Measurements from ENCODE around the gene UBIAD1. TPM values are rescaled to one million over a fixed set of nuclear protein-coding genes. Genes with fewer than 3 reads are reported as not detected.

UBIAD1 gene
- total RNA-seq, 1 experiment from 2014 or later = 17.0 TPM

GRCh38 chr1:11334821-11335220 is 61.8 kb downstream of the UBIAD1 start:
- no peaks in the 10 kb centered on the region for H3K9me3 ChIP-seq
- BruUV-seq (replicated peaks) = no TSS peak
- no peaks in the 10 kb centered on the region for H3K9me3 Mint-ChIP-seq (ENCODE audit: unreplicated experiment)
- POLR2A ChIA-PET = no interaction called here
- H3K27me3 Mint-ChIP-seq (ENCODE audit: insufficient read depth, unreplicated experiment) = peaks cover 3% of the 10 kb centered on the region
- DNase-seq = no peak
- H3K4me1 ChIP-seq = no peaks in the 10 kb centered on the region
- H3K27ac Mint-ChIP-seq (ENCODE audit: unreplicated experiment) = no peak overlapping the region
- H3K27me3 ChIP-seq (replicated peaks; ENCODE audit: control insufficient read depth, insufficient read depth, low read length) = no peaks in the 10 kb centered on the region
- H3K4me3 ChIP-seq (ENCODE audit: low read depth, low read length) = no peak overlapping the region
- H3K36me3 Mint-ChIP-seq (ENCODE audit: insufficient read depth, unreplicated experiment) = no peaks in the 10 kb centered on the region
- intact Hi-C loops (cut with micrococcal nuclease; ENCODE audit: unreplicated experiment) = no loop called here
- TF ChIP-seq, protein P1, sequence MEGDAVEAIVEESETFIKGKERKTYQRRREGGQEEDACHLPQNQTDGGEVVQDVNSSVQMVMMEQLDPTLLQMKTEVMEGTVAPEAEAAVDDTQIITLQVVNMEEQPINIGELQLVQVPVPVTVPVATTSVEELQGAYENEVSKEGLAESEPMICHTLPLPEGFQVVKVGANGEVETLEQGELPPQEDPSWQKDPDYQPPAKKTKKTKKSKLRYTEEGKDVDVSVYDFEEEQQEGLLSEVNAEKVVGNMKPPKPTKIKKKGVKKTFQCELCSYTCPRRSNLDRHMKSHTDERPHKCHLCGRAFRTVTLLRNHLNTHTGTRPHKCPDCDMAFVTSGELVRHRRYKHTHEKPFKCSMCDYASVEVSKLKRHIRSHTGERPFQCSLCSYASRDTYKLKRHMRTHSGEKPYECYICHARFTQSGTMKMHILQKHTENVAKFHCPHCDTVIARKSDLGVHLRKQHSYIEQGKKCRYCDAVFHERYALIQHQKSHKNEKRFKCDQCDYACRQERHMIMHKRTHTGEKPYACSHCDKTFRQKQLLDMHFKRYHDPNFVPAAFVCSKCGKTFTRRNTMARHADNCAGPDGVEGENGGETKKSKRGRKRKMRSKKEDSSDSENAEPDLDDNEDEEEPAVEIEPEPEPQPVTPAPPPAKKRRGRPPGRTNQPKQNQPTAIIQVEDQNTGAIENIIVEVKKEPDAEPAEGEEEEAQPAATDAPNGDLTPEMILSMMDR (IDR thresholded peaks at IDR 0.05; ENCODE audit: insufficient read depth in 1 of 2, low read depth in 1 of 2, low read length in 1 of 2, severe bottlenecking in 1 of 2, unreplicated experiment in 1 of 2) = no peak
- peaks cover 9% of the 10 kb centered on the region for H3K4me1 Mint-ChIP-seq (ENCODE audit: low read depth, unreplicated experiment)
- no peaks in the 10 kb centered on the region for H3K36me3 ChIP-seq (ENCODE audit: control insufficient read depth, insufficient read depth, low read length)
- H3K4me3 Mint-ChIP-seq (ENCODE audit: unreplicated experiment) = no peak overlapping the region
- CTCF ChIA-PET = interaction anchor here (1.0 kb wide), 1 partner anchor 29 kb away, joined by 3 read pairs; no protein-coding TSS in a partner anchor

- H3K9me3 ChIP-seq = no peaks in the 10 kb centered on the region
- ChIA-PET POLR2A (no interaction called here), CTCF (no interaction called here)
- H3K36me3 ChIP-seq (ENCODE audit: control insufficient read depth, insufficient read depth, low read length) = no peaks in the 10 kb centered on the region
- H3K9me3 Mint-ChIP-seq (ENCODE audit: unreplicated experiment) = no peaks in the 10 kb centered on the region
- H3K27me3 ChIP-seq (replicated peaks; ENCODE audit: control insufficient read depth, insufficient read depth, low read length) = no peaks in the 10 kb centered on the region
- H3K36me3 Mint-ChIP-seq (ENCODE audit: insufficient read depth, unreplicated experiment) = no peaks in the 10 kb centered on the region
- intact Hi-C loops (cut with micrococcal nuclease; ENCODE audit: unreplicated experiment) = no loop called here
- no TSS peak for BruUV-seq (replicated peaks)
- H3K4me3 Mint-ChIP-seq (ENCODE audit: unreplicated experiment) = no peak overlapping the region
- H3K4me3 ChIP-seq (ENCODE audit: low read depth, low read length) = no peak overlapping the region
- TF ChIP-seq, protein P1 (IDR thresholded peaks at IDR 0.05; ENCODE audit: insufficient read depth in 1 of 2, low read depth in 1 of 2, low read length in 1 of 2, severe bottlenecking in 1 of 2, unreplicated experiment in 1 of 2) = no peak
- peaks cover 3% of the 10 kb centered on the region for H3K27me3 Mint-ChIP-seq (ENCODE audit: insufficient read depth, unreplicated experiment)
- peaks cover 16% of the 10 kb centered on the region for H3K4me1 Mint-ChIP-seq (ENCODE audit: low read depth, unreplicated experiment)
- no peak for DNase-seq
- no peak overlapping the region for H3K27ac Mint-ChIP-seq (ENCODE audit: unreplicated experiment)
- H3K4me1 ChIP-seq = no peaks in the 10 kb centered on the region
Measured at GRCh38 chr1:11335417-11336056, 62.5 kb downstream of the UBIAD1 start.

DNA sequence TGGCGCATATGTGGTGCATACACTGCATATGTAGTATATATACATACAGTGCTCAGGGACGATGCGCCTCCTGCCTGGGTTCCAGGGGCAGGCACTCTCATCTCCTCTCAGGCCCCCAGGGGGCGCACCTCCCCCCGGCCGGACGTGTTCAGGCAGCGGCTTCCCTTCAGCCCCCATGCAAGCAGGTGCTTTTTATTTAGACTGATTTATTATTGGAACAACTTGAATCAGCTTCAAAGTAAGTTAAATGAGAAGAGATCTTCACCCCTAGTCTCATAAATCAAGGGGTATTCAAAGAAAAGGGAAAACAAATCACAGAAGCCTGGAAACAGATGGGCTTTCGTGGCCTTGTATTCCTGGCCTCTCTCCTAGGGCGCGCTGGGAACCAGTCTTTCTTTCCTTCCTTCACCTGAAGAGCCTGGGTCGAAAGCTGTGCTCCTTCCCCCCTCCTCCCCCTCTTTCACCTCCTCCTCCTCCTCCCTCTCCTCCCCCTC is 64.6 kb downstream of the UBIAD1 start:
- intact Hi-C loops (cut with micrococcal nuclease; ENCODE audit: unreplicated experiment) = no loop called here
- H3K36me3 Mint-ChIP-seq (ENCODE audit: insufficient read depth, unreplicated experiment) = no peaks in the 10 kb centered on the region
- CTCF ChIA-PET = no interaction called here
- H3K4me1 Mint-ChIP-seq (ENCODE audit: low read depth, unreplicated experiment) = peaks cover 16% of the 10 kb centered on the region
- no TSS peak for BruUV-seq (replicated peaks)
- Histone ChIP-seq H3K36me3 (ENCODE audit: control insufficient read depth, insufficient read depth, low read length) (no peaks in the 10 kb centered on the region), H3K9me3 (no peaks in the 10 kb centered on the region), H3K27me3 (replicated peaks; ENCODE audit: control insufficient read depth, insufficient read depth, low read length) (no peaks in the 10 kb centered on the region), H3K4me3 (ENCODE audit: low read depth, low read length) (no peak overlapping the region), H3K4me1 (no peaks in the 10 kb centered on the region)
- POLR2A ChIA-PET = no interaction called here
- H3K4me3 Mint-ChIP-seq (ENCODE audit: unreplicated experiment) = no peak overlapping the region
- H3K9me3 Mint-ChIP-seq (ENCODE audit: unreplicated experiment) = no peaks in the 10 kb centered on the region
- peaks cover 3% of the 10 kb centered on the region for H3K27me3 Mint-ChIP-seq (ENCODE audit: insufficient read depth, unreplicated experiment)
- DNase-seq = peak in 1 of 2 experiments; percentile 56
- TF ChIP-seq, protein P1 (IDR thresholded peaks at IDR 0.05; ENCODE audit: insufficient read depth in 1 of 2, low read depth in 1 of 2, low read length in 1 of 2, severe bottlenecking in 1 of 2, unreplicated experiment in 1 of 2) = peak; percentile 48 to 61
- no peak overlapping the region for H3K27ac Mint-ChIP-seq (ENCODE audit: unreplicated experiment)

Other genes with a start within 250 kb of the UBIAD1 start
- 0.32 and 0.50 TPM in 2 replicates for gene MASP2, start 226.0 kb upstream of the UBIAD1 start, total RNA-seq (2022)
- gene SRM, start 213.2 kb upstream of the UBIAD1 start, total RNA-seq (2022) = 125 and 133 TPM in 2 replicates
- gene EXOSC10, start 173.3 kb upstream of the UBIAD1 start, total RNA-seq (2022) = 80.8 and 83.7 TPM in 2 replicates
- not detected in 2 replicates for gene ANGPTL7, start 83.8 kb upstream of the UBIAD1 start, total RNA-seq (2022)
- gene MTOR, start 10.6 kb upstream of the UBIAD1 start, total RNA-seq (2022) = 41.4 and 45.7 TPM in 2 replicates
- 0.56 and 1.1 TPM in 2 replicates for gene DISP3, start 206.0 kb downstream of the UBIAD1 start, total RNA-seq (2022)

Measured in Caco-2 (cell line).